T-cell (primary cell): ENCODE measurements around the gene LTBP2. TPM values are rescaled to one million over a fixed set of nuclear protein-coding genes. Genes with fewer than 3 reads are reported as not detected.

Experiments used
- ATAC-seq, 4 experiments: fragments of 200-7000 bp in 3 of 4; fragments of 150-1000 bp in 1 of 4; cut with Tn5 transposase; replicated peaks in 1 of 4; 1 replicate in 3 of 4; 2 replicates in 1 of 4; pipeline ENCODE4 v1.10.0; 2021; ENCODE audit warnings: moderate library complexity in 3 of 4, mild to moderate bottlenecking in 2 of 4, moderate number of reproducible peaks in 1 of 4
- CTCF ChIA-PET, 2 donors: fragments of 300-600 bp; sonication (Branson Sonifier 250); formaldehyde crosslinking; loops; one replicate each; lab custom pipeline; 2022; ENCODE audit warnings: antibody characterized with exemption in 2 of 2; lab: Charles Lee
- POLR2A ChIA-PET, 2 donors: fragments of 300-600 bp; sonication (Branson Sonifier 250); formaldehyde crosslinking; loops; one replicate each; lab custom pipeline; 2022; ENCODE audit warnings: antibody characterized with exemption in 2 of 2; lab: Charles Lee
- DNase-seq, 35 experiments: peaks; one replicate each; pipeline versions ENCODE4 v3.0.0 to v3.0.0-alpha.2; 2013 to 2023
- H3K27ac ChIP-seq: one replicate; pipeline ENCODE4 v1.5.1; 2013; ENCODE audit warnings: low read length
- H3K27me3 ChIP-seq, 2 experiments: replicated peaks in 1 of 2; 1 replicate in 1 of 2; 2 replicates in 1 of 2; pipeline versions ENCODE4 v1.6.1 to v1.7.0; 2013; ENCODE audit warnings: low read length in 1 of 2, mixed read lengths in 1 of 2; ENCODE audit not compliant: control insufficient read depth in 2 of 2, insufficient read depth in 2 of 2; ENCODE audit errors: extremely low read depth in 1 of 2
- H3K36me3 ChIP-seq, 2 donors: 1 replicate in 1 of 2; 2 replicates in 1 of 2; pipeline versions ENCODE4 v1.6.1 to v1.7.0; 2013; ENCODE audit warnings: low read length in 1 of 2; ENCODE audit not compliant: control insufficient read depth in 2 of 2, insufficient read depth in 1 of 2; ENCODE audit errors: extremely low read depth in 1 of 2
- H3K4me1 ChIP-seq, 2 experiments: 1 replicate in 1 of 2; 2 replicates in 1 of 2; pipeline versions ENCODE4 v1.6.1 to v1.7.0; 2013; ENCODE audit warnings: low read length in 2 of 2, mixed read lengths in 1 of 2; ENCODE audit not compliant: insufficient read depth in 2 of 2, control insufficient read depth in 1 of 2; ENCODE audit errors: extremely low read depth in 1 of 2
- H3K4me3 ChIP-seq, 2 donors: 1 replicate in 1 of 2; 2 replicates in 1 of 2; pipeline versions ENCODE4 v1.5.1 to v1.7.0; 2013; ENCODE audit warnings: mild to moderate bottlenecking in 2 of 2, low read length in 1 of 2, moderate library complexity in 1 of 2; ENCODE audit not compliant: control insufficient read depth in 1 of 2; ENCODE audit errors: extremely low read depth in 1 of 2
- H3K9me3 ChIP-seq: 2 replicates; pipeline ENCODE4 v1.7.0; 2013
- H3K27ac Mint-ChIP-seq, 2 donors: one replicate each; pipeline ENCODE4 v1.8.0; 2020 to 2021; ENCODE audit warnings: mild to moderate bottlenecking in 2 of 2, mixed read lengths in 2 of 2
- H3K27me3 Mint-ChIP-seq, 2 donors: one replicate each; pipeline ENCODE4 v1.8.0; 2021 to 2022; ENCODE audit warnings: mixed read lengths in 2 of 2
- H3K36me3 Mint-ChIP-seq: one replicate; pipeline ENCODE4 v1.8.0; 2021; ENCODE audit warnings: mixed read lengths
- H3K4me1 Mint-ChIP-seq, 3 donors: one replicate each; pipeline ENCODE4 v1.8.0; 2020 to 2022; ENCODE audit warnings: mixed read lengths in 3 of 3, mild to moderate bottlenecking in 1 of 3
- H3K4me3 Mint-ChIP-seq, 3 donors: one replicate each; pipeline ENCODE4 v1.8.0; 2020 to 2022; ENCODE audit warnings: mild to moderate bottlenecking in 3 of 3, mixed read lengths in 3 of 3, moderate library complexity in 3 of 3
- H3K9me3 Mint-ChIP-seq, 3 donors: one replicate each; pipeline ENCODE4 v1.8.0; 2020 to 2022; ENCODE audit warnings: mixed read lengths in 3 of 3
- WGBS: methylation state at CpG from one replicate; pipeline ENCODE4 v1.1.5; 2013; ENCODE audit warnings: missing lambda C conversion rate; ENCODE audit not compliant: insufficient coverage; 5-methylcytosine and 5-hydroxymethylcytosine counted together
- total RNA-seq, 35 experiments: library from RNA in 6 of 35; stranded (reverse) in 6 of 35; fragments of 120-200 nt in 1 of 35; gene quantifications; one replicate each; pipeline versions ENCODE4 v1.2.1 to v1.2.4 and lab custom pipeline; 2013 to 2026

LTBP2 gene
- total RNA-seq, 5 donors from 2014 or later (not counting 1 experiment from before 2014, with no cell fraction given) = 0.39 to 1.7 (median 1.1) TPM

- H3K9me3 ChIP-seq = no peaks in the 10 kb centered on the region
- H3K4me1 Mint-ChIP-seq = peaks cover 8 to 12% (median 11%) of the 10 kb centered on the region in 3 donors
- DNase-seq (no peak), ATAC-seq (no peak)
- H3K36me3 ChIP-seq = peaks cover 2% of the 10 kb centered on the region in 2 donors
- H3K4me3 ChIP-seq = no peak overlapping the region
- no peaks in the 10 kb centered on the region for H3K27me3 Mint-ChIP-seq
- H3K4me3 Mint-ChIP-seq = no peak overlapping the region
- H3K27me3 ChIP-seq = no peaks in the 10 kb centered on the region
- H3K4me1 ChIP-seq = peaks cover 0 to 10% of the 10 kb centered on the region in 2 experiments
- H3K9me3 Mint-ChIP-seq = no peaks in the 10 kb centered on the region
- peaks cover 21% of the 10 kb centered on the region for H3K36me3 Mint-ChIP-seq
- ChIA-PET CTCF (no interaction called here), POLR2A (no interaction called here)
- no peak overlapping the region for H3K27ac Mint-ChIP-seq
- 100% methylated on average over 1 of the region's 3 CpGs for WGBS
- no peak overlapping the region for H3K27ac ChIP-seq
Measured at GRCh38 chr14:74654931-74655330, 42.9 kb upstream of the LTBP2 start.

GRCh38 chr14:74653386-74654138 is 41.5 kb upstream of the LTBP2 start:
- POLR2A ChIA-PET = interaction anchor here in 1 of 2 donors (0.6 kb wide), 1 partner anchor 12 kb away, joined by 3 read pairs; no protein-coding TSS in a partner anchor

GRCh38 chr14:74652541-74652940 is 40.5 kb upstream of the LTBP2 start:
- H3K4me3 ChIP-seq = no peak overlapping the region
- H3K9me3 ChIP-seq = no peaks in the 10 kb centered on the region
- peaks cover 0 to 10% of the 10 kb centered on the region in 2 experiments for H3K4me1 ChIP-seq
- Mint-ChIP-seq H3K27me3 (no peaks in the 10 kb centered on the region), H3K27ac (peak overlapping the region in 1 of 2 donors; percentile 36), H3K36me3 (peaks cover 11% of the 10 kb centered on the region), H3K4me3 (no peak overlapping the region), H3K9me3 (no peaks in the 10 kb centered on the region), H3K4me1 (peaks cover 8 to 12% (median 11%) of the 10 kb centered on the region in 3 donors)
- ChIA-PET POLR2A (no interaction called here), CTCF (interaction anchor here in 1 of 2 donors (1.2 kb wide), 1 partner anchor 34 kb away, joined by 3 read pairs; no protein-coding TSS in a partner anchor)
- H3K27ac ChIP-seq = no peak overlapping the region
- peaks cover 0 to 2% of the 10 kb centered on the region in 2 donors for H3K36me3 ChIP-seq
- H3K27me3 ChIP-seq = no peaks in the 10 kb centered on the region
- WGBS = 87% methylated on average over 3 of the region's 4 CpGs
- ATAC-seq (no peak), DNase-seq (no peak)

More at GRCh38 chr14:74653386-74654138, 41.5 kb upstream of the LTBP2 start:
- Histone ChIP-seq H3K4me3 (no peak overlapping the region), H3K36me3 (peaks cover 0 to 2% of the 10 kb centered on the region in 2 donors), H3K27ac (no peak overlapping the region), H3K9me3 (no peaks in the 10 kb centered on the region), H3K27me3 (no peaks in the 10 kb centered on the region), H3K4me1 (peaks cover 0 to 10% of the 10 kb centered on the region in 2 experiments)
- H3K36me3 Mint-ChIP-seq = peaks cover 15% of the 10 kb centered on the region
- no peak overlapping the region for H3K4me3 Mint-ChIP-seq
- CTCF ChIA-PET = interaction anchor here in 1 of 2 donors (1.2 kb wide), 1 partner anchor 35 kb away, joined by 3 read pairs; no protein-coding TSS in a partner anchor
- H3K9me3 Mint-ChIP-seq = no peaks in the 10 kb centered on the region
- peak overlapping the region in 1 of 2 donors; percentile 71 for H3K27ac Mint-ChIP-seq
- no peak for ATAC-seq
- no peaks in the 10 kb centered on the region for H3K27me3 Mint-ChIP-seq
- no peak for DNase-seq
- H3K4me1 Mint-ChIP-seq = peaks cover 8 to 12% (median 11%) of the 10 kb centered on the region in 3 donors
- 96% methylated on average over 10 of the region's 15 CpGs for whole genome bisulfite sequencing

GRCh38 chr14:74650927-74651686 is 39.1 kb upstream of the LTBP2 start:
- POLR2A ChIA-PET = no interaction called here
- CTCF ChIA-PET = no interaction called here
- H3K4me3 Mint-ChIP-seq = no peak overlapping the region
- H3K27me3 Mint-ChIP-seq = no peaks in the 10 kb centered on the region
- H3K9me3 ChIP-seq = no peaks in the 10 kb centered on the region
- no peaks in the 10 kb centered on the region for H3K27me3 ChIP-seq
- ATAC-seq = no peak
- H3K9me3 Mint-ChIP-seq = no peaks in the 10 kb centered on the region
- no peak for DNase-seq
- H3K27ac Mint-ChIP-seq = peak overlapping the region; percentile 52
- no peak overlapping the region for H3K27ac ChIP-seq
- WGBS = 80% methylated on average over 1 of the region's 1 CpG
- peaks cover 5% of the 10 kb centered on the region for H3K36me3 Mint-ChIP-seq
- H3K4me1 Mint-ChIP-seq = peaks cover 8 to 12% (median 11%) of the 10 kb centered on the region in 3 donors
- H3K36me3 ChIP-seq = peaks cover 0 to 2% of the 10 kb centered on the region in 2 donors
- H3K4me3 ChIP-seq = no peak overlapping the region
- H3K4me1 ChIP-seq = peaks cover 0 to 10% of the 10 kb centered on the region in 2 experiments

GRCh38 chr14:74649673-74650072 is 37.6 kb upstream of the LTBP2 start:
- H3K36me3 Mint-ChIP-seq = no peaks in the 10 kb centered on the region
- Histone ChIP-seq H3K9me3 (no peaks in the 10 kb centered on the region), H3K27ac (no peak overlapping the region), H3K36me3 (no peaks in the 10 kb centered on the region), H3K27me3 (no peaks in the 10 kb centered on the region), H3K4me3 (no peak overlapping the region), H3K4me1 (peaks cover 0 to 10% of the 10 kb centered on the region in 2 experiments)
- H3K9me3 Mint-ChIP-seq = no peaks in the 10 kb centered on the region
- ATAC-seq = no peak
- no peaks in the 10 kb centered on the region for H3K27me3 Mint-ChIP-seq
- no peak overlapping the region for H3K27ac Mint-ChIP-seq
- ChIA-PET CTCF (interaction anchor here in 1 of 2 donors (0.9 kb wide), 1 partner anchor 40 kb away, joined by 3 read pairs; no protein-coding TSS in a partner anchor), POLR2A (no interaction called here)
- H3K4me3 Mint-ChIP-seq = no peak overlapping the region
- 71% methylated on average over 1 of the region's 2 CpGs for WGBS
- peaks cover 8 to 12% (median 11%) of the 10 kb centered on the region in 3 donors for H3K4me1 Mint-ChIP-seq
- no peak for DNase-seq

GRCh38 chr14:74649167-74649566 is 37.1 kb upstream of the LTBP2 start:
- H3K9me3 ChIP-seq = no peaks in the 10 kb centered on the region
- H3K4me1 ChIP-seq = peaks cover 0 to 10% of the 10 kb centered on the region in 2 experiments
- Mint-ChIP-seq H3K4me1 (peaks cover 8 to 12% (median 11%) of the 10 kb centered on the region in 3 donors), H3K36me3 (no peaks in the 10 kb centered on the region), H3K27me3 (no peaks in the 10 kb centered on the region), H3K27ac (no peak overlapping the region), H3K4me3 (no peak overlapping the region), H3K9me3 (no peaks in the 10 kb centered on the region)
- 93% methylated on average over 4 of the region's 7 CpGs for WGBS
- H3K36me3 ChIP-seq = no peaks in the 10 kb centered on the region
- POLR2A ChIA-PET = no interaction called here
- no peak overlapping the region for H3K4me3 ChIP-seq
- H3K27ac ChIP-seq = no peak overlapping the region
- DNase-seq = no peak
- no peak for ATAC-seq
- CTCF ChIA-PET = interaction anchor here in 1 of 2 donors (0.6 kb wide), 1 partner anchor 166 kb away, joined by 5 read pairs; no protein-coding TSS in a partner anchor
- peaks cover 0 to 2% of the 10 kb centered on the region in 2 experiments for H3K27me3 ChIP-seq
